Lung (tissue), 12 donors: ENCODE measurements around the gene PAM. TPM values are rescaled to one million over a fixed set of nuclear protein-coding genes. Genes with fewer than 3 reads are reported as not detected.

Experiments used
- ATAC-seq: fragments of 200-7000 bp; cut with Tn5 transposase; one replicate; pipeline ENCODE4 v1.9.1; 2020; ENCODE audit warnings: moderate number of reproducible peaks; ENCODE audit not compliant: insufficient read depth, low FRiP score
- DNase-seq, 3 donors: peaks; one replicate each; pipeline ENCODE4 v3.0.0-alpha.2; 2013 to 2017
- H3K27ac ChIP-seq, 2 donors: one replicate each; pipeline ENCODE4 v1.5.1; 2013; ENCODE audit warnings: mild to moderate bottlenecking in 2 of 2, moderate library complexity in 2 of 2, control low read depth in 1 of 2, inconsistent platforms in 1 of 2, low read depth in 1 of 2, low read length in 1 of 2
- H3K27me3 ChIP-seq, 3 donors: one replicate each; pipeline ENCODE4 v1.5.1; 2013; ENCODE audit warnings: low read length in 2 of 3; ENCODE audit not compliant: control insufficient read depth in 3 of 3, insufficient read depth in 3 of 3
- H3K36me3 ChIP-seq, 4 donors: one replicate each; pipeline ENCODE4 v1.5.1; 2013; ENCODE audit warnings: low read length in 4 of 4, mild to moderate bottlenecking in 1 of 4, moderate library complexity in 1 of 4; ENCODE audit not compliant: control insufficient read depth in 4 of 4, insufficient read depth in 4 of 4
- H3K4me1 ChIP-seq, 5 donors: one replicate each; pipeline ENCODE4 v1.5.1; 2013; ENCODE audit warnings: low read length in 5 of 5, mild to moderate bottlenecking in 2 of 5, moderate library complexity in 1 of 5; ENCODE audit not compliant: control insufficient read depth in 5 of 5, insufficient read depth in 5 of 5
- H3K4me3 ChIP-seq: one replicate; pipeline ENCODE4 v1.5.1; 2013; ENCODE audit warnings: mild to moderate bottlenecking, control low read depth, moderate library complexity
- H3K9ac ChIP-seq, 2 donors: one replicate each; pipeline ENCODE4 v1.5.1; 2013; ENCODE audit warnings: low read length in 2 of 2, control low read depth in 1 of 2; ENCODE audit not compliant: insufficient read depth in 1 of 2
- H3K9me3 ChIP-seq, 4 donors: one replicate each; pipeline ENCODE4 v1.5.1; 2013; ENCODE audit warnings: low read length in 3 of 4, mild to moderate bottlenecking in 1 of 4, moderate library complexity in 1 of 4; ENCODE audit not compliant: control insufficient read depth in 4 of 4, insufficient read depth in 3 of 4
- CTCF ChIP-seq: IDR thresholded peaks from 2 replicates; pipeline ENCODE4 v1.5.1; 2012; ENCODE audit warnings: mild to moderate bottlenecking; ENCODE audit errors: control extremely low read depth, extremely low read depth
- WGBS, 2 donors: extraction: QIAGEN DNeasy Blood & Tissue Kit; methylation state at CpG; one replicate each; pipeline ENCODE4 v1.1.7; 2013; 5-methylcytosine and 5-hydroxymethylcytosine counted together
- polyA plus RNA-seq, 2 donors: library from polyadenylated mRNA; stranded (reverse); fragments of 200-250 nt; gene quantifications; one replicate each; pipeline ENCODE4 v1.2.1, GENCODE V29; 2013
- total RNA-seq, 2 donors: library from RNA; depleted of rRNA in 1 of 2; stranded (reverse); fragments of >200 nt in 1 of 2; gene quantifications; one replicate each; pipeline ENCODE4 v1.2.1, GENCODE V29; 2014 to 2021
- donor health status: control.
- donor health status: control.
- donor health status: Bipolar disorder and iron deficiency.
- donor health status: healthy.
- donor health status: DM: yes; HTN: yes; CAD: no.

PAM gene
- total and polyA plus RNA-seq, 4 donors: 117 to 248 (median 151) TPM

- no peaks in the 10 kb centered on the region for H3K9me3 ChIP-seq
- no peak overlapping the region for H3K27ac ChIP-seq
- DNase-seq (no peak), ATAC-seq (no peak)
- H3K36me3 ChIP-seq: no peaks in the 10 kb centered on the region
- H3K4me1 ChIP-seq: peaks cover 0 to 20% (median 4%) of the 10 kb centered on the region in 5 donors
- WGBS, 2 donors: 76 to 88% methylated on average over 3 of the region's 3 CpGs
- TF ChIP-seq CTCF: no peak
- H3K4me3 ChIP-seq: no peak overlapping the region
- no peak overlapping the region for H3K9ac ChIP-seq
- no peaks in the 10 kb centered on the region for H3K27me3 ChIP-seq
These were observed 10.2 kb downstream of the PAM start for GRCh38 chr5:102765350-102765749.

GRCh38 chr5:102766295-102767090 is 11.4 kb downstream of the PAM start:
- H3K4me3 ChIP-seq: no peak overlapping the region
- WGBS, 2 donors: 93 to 98% methylated on average over 4 of the region's 4 CpGs
- H3K9me3 ChIP-seq: no peaks in the 10 kb centered on the region
- H3K27ac ChIP-seq: no peak overlapping the region
- H3K9ac ChIP-seq: no peak overlapping the region
- no peaks in the 10 kb centered on the region for H3K36me3 ChIP-seq
- H3K4me1 ChIP-seq: peaks cover 3 to 22% (median 3%) of the 10 kb centered on the region in 5 donors
- DNase-seq (no peak), ATAC-seq (no peak)
- no peaks in the 10 kb centered on the region for H3K27me3 ChIP-seq
- TF ChIP-seq CTCF: no peak

GRCh38 chr5:102767862-102768261 is 12.8 kb downstream of the PAM start:
- Histone ChIP-seq H3K27ac (no peak overlapping the region), H3K9ac (no peak overlapping the region), H3K9me3 (no peaks in the 10 kb centered on the region), H3K4me1 (peaks cover 3 to 25% (median 9%) of the 10 kb centered on the region in 5 donors), H3K27me3 (no peaks in the 10 kb centered on the region), H3K4me3 (no peak overlapping the region), H3K36me3 (no peaks in the 10 kb centered on the region)
- no peak for TF ChIP-seq CTCF
- WGBS, 2 donors: 85 to 97% methylated on average over 2 of the region's 2 CpGs
- no peak for ATAC-seq
- no peak for DNase-seq
